ENCODE results near the gene FN1.

The FN1 gene

GRCh38 chr2:215435870-215436704, at the start of gene FN1:
Gene FN1 (minus strand): TSS chr2:215436068. CDS start chr2:215435802, 266 bp downstream.
- DNase-seq (ENCODE audit: extremely low read depth, low read depth), result peak; percentile 97

GRCh38 chr2:215485032-215485431, 49.2 kb upstream of the FN1 start:
- DNase-seq (ENCODE audit: extremely low read depth, low read depth), result no peak
- TF ChIP-seq CTCF (IDR thresholded peaks at IDR 0.05; ENCODE audit: low read depth, low read length), result no peak

More at GRCh38 chr2:215435870-215436704, at the start of gene FN1:
- no peak for TF ChIP-seq CTCF (IDR thresholded peaks at IDR 0.05; ENCODE audit: low read depth, low read length)

GRCh38 chr2:215484570-215484969, 48.7 kb upstream of the FN1 start:
- no peak for TF ChIP-seq CTCF (IDR thresholded peaks at IDR 0.05; ENCODE audit: low read depth, low read length)

GRCh38 chr2:215483431-215483830, 47.6 kb upstream of the FN1 start:
- DNase-seq (ENCODE audit: extremely low read depth, low read depth), result no peak
- TF ChIP-seq CTCF (IDR thresholded peaks at IDR 0.05; ENCODE audit: low read depth, low read length), result no peak

More at GRCh38 chr2:215484570-215484969, 48.7 kb upstream of the FN1 start:
- no peak for DNase-seq (ENCODE audit: extremely low read depth, low read depth)

DNA sequence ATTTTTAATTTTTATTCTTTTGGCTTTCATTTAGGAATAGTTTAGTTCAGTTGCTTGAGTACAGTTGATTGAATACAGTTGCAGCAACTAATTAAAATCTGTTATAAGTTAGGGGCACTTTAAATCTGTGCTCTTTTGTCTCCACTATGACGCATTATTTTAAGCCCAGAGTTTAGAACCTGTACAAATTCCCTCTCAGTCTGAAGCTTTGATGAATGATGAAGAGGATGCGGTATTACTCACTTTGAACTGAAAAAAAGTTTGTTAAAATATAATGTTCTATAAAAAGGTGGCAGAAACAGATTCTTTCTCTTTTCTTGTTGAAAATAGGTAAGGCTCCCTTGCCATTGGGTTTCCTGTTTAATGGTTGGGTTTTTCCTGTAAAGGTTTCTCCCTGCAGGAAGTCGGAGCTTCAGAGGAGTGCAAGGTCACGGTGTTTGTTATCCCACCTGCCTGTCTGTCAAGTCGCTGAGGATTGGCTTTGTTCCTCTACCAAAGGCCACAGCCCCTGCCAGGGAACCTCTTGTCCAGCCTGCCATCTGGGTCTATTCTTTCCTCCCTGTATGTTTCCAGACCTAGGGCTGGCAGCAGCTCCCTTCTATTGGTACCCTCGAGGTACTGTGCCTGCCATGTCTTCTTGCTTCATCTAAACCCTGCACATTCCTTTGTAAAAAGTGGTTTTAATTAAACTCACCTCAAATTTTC, 43.8 kb upstream of the FN1 start:
- no peak for TF ChIP-seq CTCF (IDR thresholded peaks at IDR 0.05; ENCODE audit: low read depth, low read length)
- no peak for DNase-seq (ENCODE audit: extremely low read depth, low read depth)

DNA sequence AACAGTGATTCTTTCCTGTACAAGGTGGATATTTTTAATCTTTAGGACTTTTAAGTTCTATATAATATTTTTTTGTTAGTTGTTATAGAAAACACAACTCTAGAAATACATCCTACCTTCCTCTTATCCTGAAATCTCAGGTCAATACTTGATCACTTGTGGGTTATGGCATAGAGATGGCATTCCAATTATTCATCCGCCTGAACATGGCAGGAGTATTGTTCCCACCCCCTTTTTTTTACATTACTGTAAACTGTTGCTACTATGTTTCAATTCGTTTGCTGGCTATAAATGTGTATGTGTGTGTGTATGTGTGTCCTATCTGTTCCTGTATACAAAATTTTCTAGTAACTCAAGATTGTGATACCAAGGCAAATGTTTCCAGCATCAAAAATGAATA, 43.3 kb upstream of the FN1 start:
- no peak for TF ChIP-seq CTCF (IDR thresholded peaks at IDR 0.05; ENCODE audit: low read depth, low read length)
- no peak for DNase-seq (ENCODE audit: extremely low read depth, low read depth)

- no peak for DNase-seq (ENCODE audit: extremely low read depth, low read depth)
- TF ChIP-seq CTCF (IDR thresholded peaks at IDR 0.05; ENCODE audit: low read depth, low read length), result no peak
These were observed 40.6 kb upstream of the FN1 start for GRCh38 chr2:215476424-215476823.
